ENCODE results near the gene REV1. TPM values are rescaled to one million over a fixed set of nuclear protein-coding genes. Genes with fewer than 3 reads are reported as not detected.

Gene REV1
- total and polyA plus RNA-seq, 2 of the 13 experiments (the other 11 are each of a cell fraction or from before 2014, with no cell fraction given) = 49.1 to 71.8 TPM

GRCh38 chr2:99489761-99490622, at the start of gene REV1 (continued):
- TF ChIP-seq TCF12 (IDR thresholded peaks at IDR 0.05) = no peak
- TF ChIP-seq TCF12 (CRISPR knock-in tag; IDR thresholded peaks at IDR 0.05) = 0 out of 2 replicates have a peak, but pooled peaks have one; percentile 74
- TF ChIP-seq AGO1 (IDR thresholded peaks at IDR 0.05; ENCODE audit: low read depth, low read length, poor library complexity, severe bottlenecking) = peak; percentile 64
- TF ChIP-seq HOXD1 (CRISPR knock-in tag; IDR thresholded peaks at IDR 0.05) = peak; percentile 60
- no peak for TF ChIP-seq RORA (CRISPR knock-in tag; IDR thresholded peaks at IDR 0.05)
- no peak for TF ChIP-seq CBX1 (IDR thresholded peaks at IDR 0.05; ENCODE audit: low read depth)
- TF ChIP-seq TEF (CRISPR knock-in tag; IDR thresholded peaks at IDR 0.05) = no peak
- no peak; the same call in 1 of the 2 replicates for TF ChIP-seq TBP (CRISPR knock-in tag; IDR thresholded peaks at IDR 0.05)
- TF ChIP-seq ZFP36L2 (CRISPR knock-in tag; IDR thresholded peaks at IDR 0.05) = no peak
- TF ChIP-seq CTCF (CRISPR knock-in tag; IDR thresholded peaks at IDR 0.05) = peak; percentile 93
- TF ChIP-seq ZNF205 (CRISPR knock-in tag; IDR thresholded peaks at IDR 0.05) = peak; percentile 43; the same call in 1 of the 2 replicates
- TF ChIP-seq ZKSCAN8 (CRISPR knock-in tag; IDR thresholded peaks at IDR 0.05; ENCODE audit: borderline replicate concordance) = 0 out of 2 replicates have a peak, but pooled peaks have one; percentile 90
- TF ChIP-seq SNAPC4 (CRISPR knock-in tag; IDR thresholded peaks at IDR 0.05) = no peak
- TF ChIP-seq ZNF670 (CRISPR knock-in tag; IDR thresholded peaks at IDR 0.05; ENCODE audit: borderline replicate concordance) = no peak; the same call in 1 of the 2 replicates
- no peak; the same call in 1 of the 2 replicates for TF ChIP-seq ARID3A (IDR thresholded peaks at IDR 0.05; ENCODE audit: low read depth, low read length)
- TF ChIP-seq NCOA2 (CRISPR knock-in tag; IDR thresholded peaks at IDR 0.05) = no peak; the same call in 1 of the 2 replicates
- TF ChIP-seq DBP (CRISPR knock-in tag; IDR thresholded peaks at IDR 0.05; ENCODE audit: not compliant biosample characterization) = peak; percentile 59
